Vagina (tissue), 2 donors: ENCODE data around the gene ITGA2B.

ENCODE experiments used
- POLR2A ChIP-seq, 2 donors: fragments of 450-650 bp; IDR thresholded peaks; one replicate each; pipeline ENCODE4 v1.6.1; 2017; ENCODE audit warnings: antibody characterized with exemption in 2 of 2, mild to moderate bottlenecking in 2 of 2, moderate library complexity in 2 of 2
- POLR2AphosphoS5 ChIP-seq, 2 donors: sonication (generic); formaldehyde crosslinking; IDR thresholded peaks; one replicate each; pipeline ENCODE4 v1.9.0; 2017; ENCODE audit warnings: antibody characterized with exemption in 2 of 2, mild to moderate bottlenecking in 2 of 2, low read depth in 1 of 2; ENCODE audit not compliant: insufficient read depth in 1 of 2
- TF ChIP-seq, protein P1 (sequence below), 3 experiments: fragments of 450-650 bp in 2 of 3; fragments of 200-600 bp in 1 of 3; sonication (generic) in 1 of 3; IDR thresholded peaks; one replicate each; pipeline ENCODE4 v1.5.1; 2017 to 2019; ENCODE audit warnings: antibody characterized with exemption in 3 of 3, mild to moderate bottlenecking in 2 of 3, moderate library complexity in 2 of 3

DNA sequence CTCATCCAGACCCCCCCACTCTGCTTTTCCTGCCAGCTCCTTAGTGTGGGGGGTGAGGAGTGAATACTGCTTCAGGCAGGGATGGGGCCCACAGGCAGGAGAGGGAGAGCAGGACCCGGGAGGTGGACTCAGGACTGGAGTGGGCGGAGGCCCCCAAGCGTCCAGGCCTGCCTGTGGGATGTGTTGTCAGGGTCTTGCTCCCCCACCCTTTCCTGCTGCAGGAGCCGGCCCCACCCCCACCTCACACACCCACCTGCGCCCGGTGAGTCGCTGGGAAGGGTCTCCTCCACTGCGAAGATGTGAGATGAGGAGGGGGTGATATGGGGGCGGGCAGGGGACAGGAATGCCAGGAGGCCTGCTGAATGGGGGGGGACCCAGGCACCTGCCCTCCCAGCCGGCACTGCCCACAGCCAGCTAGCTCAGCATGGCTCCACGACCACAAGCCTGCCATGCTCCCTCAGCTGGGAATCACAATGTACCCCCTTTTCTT is 26.9 kb downstream of the ITGA2B start:
- TF ChIP-seq, protein P1, sequence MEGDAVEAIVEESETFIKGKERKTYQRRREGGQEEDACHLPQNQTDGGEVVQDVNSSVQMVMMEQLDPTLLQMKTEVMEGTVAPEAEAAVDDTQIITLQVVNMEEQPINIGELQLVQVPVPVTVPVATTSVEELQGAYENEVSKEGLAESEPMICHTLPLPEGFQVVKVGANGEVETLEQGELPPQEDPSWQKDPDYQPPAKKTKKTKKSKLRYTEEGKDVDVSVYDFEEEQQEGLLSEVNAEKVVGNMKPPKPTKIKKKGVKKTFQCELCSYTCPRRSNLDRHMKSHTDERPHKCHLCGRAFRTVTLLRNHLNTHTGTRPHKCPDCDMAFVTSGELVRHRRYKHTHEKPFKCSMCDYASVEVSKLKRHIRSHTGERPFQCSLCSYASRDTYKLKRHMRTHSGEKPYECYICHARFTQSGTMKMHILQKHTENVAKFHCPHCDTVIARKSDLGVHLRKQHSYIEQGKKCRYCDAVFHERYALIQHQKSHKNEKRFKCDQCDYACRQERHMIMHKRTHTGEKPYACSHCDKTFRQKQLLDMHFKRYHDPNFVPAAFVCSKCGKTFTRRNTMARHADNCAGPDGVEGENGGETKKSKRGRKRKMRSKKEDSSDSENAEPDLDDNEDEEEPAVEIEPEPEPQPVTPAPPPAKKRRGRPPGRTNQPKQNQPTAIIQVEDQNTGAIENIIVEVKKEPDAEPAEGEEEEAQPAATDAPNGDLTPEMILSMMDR (IDR thresholded peaks at IDR 0.05) = no peak
- no peak for TF ChIP-seq POLR2AphosphoS5 (IDR thresholded peaks at IDR 0.05; ENCODE audit: insufficient read depth in 1 of 2, low read depth in 1 of 2)
- no peak for TF ChIP-seq POLR2A (IDR thresholded peaks at IDR 0.05)
